K562 (cell line): ENCODE results near the gene SH3D21. TPM values are rescaled to one million over a fixed set of nuclear protein-coding genes. Genes with fewer than 3 reads are reported as not detected.
A peak's percentile ranks its signal among the peaks of the same experiment; 100 is the strongest.

ENCODE experiments used
- ARNT ChIP-seq, 2 experiments: fragments of 450-650 bp; IDR thresholded peaks; 2 replicates each; pipeline ENCODE4 v1.6.1; 2016; ENCODE audit warnings: mild to moderate bottlenecking in 1 of 2
- ATF7 ChIP-seq: fragments of 450-650 bp; IDR thresholded peaks from 2 replicates; pipeline ENCODE4 v1.7.1; 2014; ENCODE audit warnings: mild to moderate bottlenecking, moderate library complexity
- CHD1 ChIP-seq: fragments of 200-600 bp; sonication (generic); IDR thresholded peaks from one replicate; pipeline ENCODE4 v1.6.1; 2012; ENCODE audit warnings: mild to moderate bottlenecking, moderate library complexity, low read length, inconsistent platforms
- ETV6 ChIP-seq, 3 experiments: fragments of 150-350 bp in 1 of 3; sonication (generic) in 1 of 3; formaldehyde crosslinking in 1 of 3; IDR thresholded peaks; 2 replicates each; pipeline versions ENCODE4 v1.6.1 to v1.8.0; 2014 to 2022; ENCODE audit warnings: borderline replicate concordance in 2 of 3, low read depth in 2 of 3, antibody characterized with exemption in 1 of 3, low read length in 1 of 3, mild to moderate bottlenecking in 1 of 3, missing genetic modification reagents in 1 of 3
- HCFC1 ChIP-seq: IDR thresholded peaks from 2 replicates; pipeline ENCODE4 v1.6.1; 2012; ENCODE audit warnings: low read depth, low read length, improper control_type of control experiment
- MECOM ChIP-seq: fragments of 250-450 bp; sonication (Bioruptor Pico); IDR thresholded peaks from 2 replicates; pipeline ENCODE4 v1.8.0; 2022; ENCODE audit warnings: inconsistent platforms
- NFRKB ChIP-seq: fragments of 450-650 bp; IDR thresholded peaks from 2 replicates; pipeline ENCODE4 v1.6.1; 2016; ENCODE audit warnings: low read depth
- SMAD2 ChIP-seq: fragments of 150-350 bp; IDR thresholded peaks from 2 replicates; pipeline ENCODE4 v1.6.1; 2014; ENCODE audit warnings: low read depth, mild to moderate bottlenecking, low read length
- TEAD2 ChIP-seq: fragments of 450-650 bp; IDR thresholded peaks from 2 replicates; pipeline ENCODE4 v1.6.1; 2016; ENCODE audit warnings: missing genetic modification characterization, control low read depth, missing compliant biosample characterization
- YBX1 ChIP-seq: fragments of 450-650 bp; IDR thresholded peaks from 2 replicates; pipeline ENCODE4 v1.7.1; 2016; ENCODE audit warnings: mild to moderate bottlenecking
- ZBTB8A ChIP-seq: fragments of 450-650 bp; IDR thresholded peaks from 2 replicates; pipeline ENCODE4 v1.6.1; 2018; ENCODE audit warnings: mild to moderate bottlenecking, moderate library complexity; ENCODE audit not compliant: partially characterized antibody
- ZNF76 ChIP-seq: fragments of 250-450 bp; sonication (Bioruptor Pico); IDR thresholded peaks from 2 replicates; pipeline ENCODE4 v1.4.0; 2020; ENCODE audit warnings: mild to moderate bottlenecking, moderate library complexity, borderline replicate concordance
- polyA plus RNA-seq, 8 experiments: library from polyadenylated mRNA; depleted of rRNA in 4 of 8; stranded (reverse) in 5 of 8; unstranded in 3 of 8; fragments of >200 nt; fragmentation: Nextera tagmentation in 2 of 8; fragmentation: Illumina TruSeq in 1 of 8; extraction: Ambion mirVana in 2 of 8; extraction: Trizol in 1 of 8; gene quantifications; 2 replicates each; pipeline versions ENCODE4 v1.2.1 to v1.2.3, GENCODE V29; 2011 to 2014; ENCODE audit warnings: inconsistent platforms in 1 of 8, missing spikeins in 1 of 8
- total RNA-seq, 7 experiments: library from RNA; depleted of rRNA in 6 of 7; stranded (reverse); fragments of >200 nt in 6 of 7; fragmentation: Illumina TruSeq in 2 of 7; extraction: Trizol in 2 of 7; gene quantifications; 2 replicates each; pipeline versions ENCODE4 v1.2.1 to v1.2.3, GENCODE V29; 2011 to 2021; ENCODE audit warnings: low replicate concordance in 1 of 7
- TF ChIP-seq, protein P1 (sequence below), 2 experiments: fragments of 450-650 bp; conservative IDR thresholded peaks; 2 replicates each; pipeline ENCODE4 v1.6.1; 2017; ENCODE audit warnings: mild to moderate bottlenecking in 2 of 2, moderate library complexity in 2 of 2
- TF ChIP-seq, protein P2 (sequence below): fragments of 250-450 bp; sonication (Bioruptor Pico); IDR thresholded peaks from 2 replicates; pipeline ENCODE4 v1.4.0; 2020
- TF ChIP-seq, protein P3 (sequence below): fragments of 250-450 bp; sonication (Bioruptor Pico); IDR thresholded peaks from 2 replicates; pipeline ENCODE4 v1.9.0; 2021; ENCODE audit warnings: mild to moderate bottlenecking, inconsistent platforms
- TF ChIP-seq, protein P4 (sequence below): fragments of 200-800 bp; sonication (Bioruptor generic); IDR thresholded peaks from 2 replicates; pipeline ENCODE4 v1.6.1; 2017; ENCODE audit warnings: missing genetic modification characterization, missing compliant biosample characterization

The SH3D21 gene
- total and polyA plus RNA-seq, 9 of the 15 experiments (the other 6 are each of a cell fraction or from before 2014, with no cell fraction given): 0.01 to 4.7 (median 1.8) TPM

DNA sequence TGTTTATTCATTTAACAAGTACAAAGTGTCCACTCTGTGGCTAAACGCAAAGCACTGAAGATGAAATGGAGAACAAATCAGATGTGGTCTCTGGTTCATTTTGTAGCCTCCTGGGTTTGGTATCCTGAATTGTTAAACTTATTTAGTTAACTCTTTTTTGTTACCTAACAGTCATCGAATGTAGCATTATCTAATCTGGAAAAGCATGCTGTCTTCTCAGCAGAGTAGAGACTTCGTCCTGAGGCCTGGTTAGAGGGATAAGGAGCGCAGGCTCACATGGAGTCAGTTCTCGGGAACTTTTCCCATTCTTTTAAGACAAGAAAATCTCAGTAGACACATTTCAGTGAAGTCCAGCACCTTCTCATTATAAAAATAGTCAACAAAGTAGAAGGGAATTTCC lies 33.1 kb upstream of the SH3D21 start (continued):
- TF ChIP-seq YBX1: no peak
- no peak for TF ChIP-seq ETV6 (IDR thresholded peaks at IDR 0.05; ENCODE audit: borderline replicate concordance in 1 of 2, low read depth in 2 of 2, low read length in 1 of 2)
- no peak for TF ChIP-seq ETV6 (CRISPR knock-in tag; IDR thresholded peaks at IDR 0.05; ENCODE audit: borderline replicate concordance)
- TF ChIP-seq, protein P1, sequence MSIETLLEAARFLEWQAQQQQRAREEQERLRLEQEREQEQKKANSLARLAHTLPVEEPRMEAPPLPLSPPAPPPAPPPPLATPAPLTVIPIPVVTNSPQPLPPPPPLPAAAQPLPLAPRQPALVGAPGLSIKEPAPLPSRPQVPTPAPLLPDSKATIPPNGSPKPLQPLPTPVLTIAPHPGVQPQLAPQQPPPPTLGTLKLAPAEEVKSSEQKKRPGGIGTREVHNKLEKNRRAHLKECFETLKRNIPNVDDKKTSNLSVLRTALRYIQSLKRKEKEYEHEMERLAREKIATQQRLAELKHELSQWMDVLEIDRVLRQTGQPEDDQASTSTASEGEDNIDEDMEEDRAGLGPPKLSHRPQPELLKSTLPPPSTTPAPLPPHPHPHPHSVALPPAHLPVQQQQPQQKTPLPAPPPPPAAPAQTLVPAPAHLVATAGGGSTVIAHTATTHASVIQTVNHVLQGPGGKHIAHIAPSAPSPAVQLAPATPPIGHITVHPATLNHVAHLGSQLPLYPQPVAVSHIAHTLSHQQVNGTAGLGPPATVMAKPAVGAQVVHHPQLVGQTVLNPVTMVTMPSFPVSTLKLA (conservative IDR thresholded peaks at IDR 0.05): peak in 1 of 2 experiments; percentile 63; a peak in 3 of 4 replicates
- no peak for TF ChIP-seq SMAD2
- TF ChIP-seq, protein P2, sequence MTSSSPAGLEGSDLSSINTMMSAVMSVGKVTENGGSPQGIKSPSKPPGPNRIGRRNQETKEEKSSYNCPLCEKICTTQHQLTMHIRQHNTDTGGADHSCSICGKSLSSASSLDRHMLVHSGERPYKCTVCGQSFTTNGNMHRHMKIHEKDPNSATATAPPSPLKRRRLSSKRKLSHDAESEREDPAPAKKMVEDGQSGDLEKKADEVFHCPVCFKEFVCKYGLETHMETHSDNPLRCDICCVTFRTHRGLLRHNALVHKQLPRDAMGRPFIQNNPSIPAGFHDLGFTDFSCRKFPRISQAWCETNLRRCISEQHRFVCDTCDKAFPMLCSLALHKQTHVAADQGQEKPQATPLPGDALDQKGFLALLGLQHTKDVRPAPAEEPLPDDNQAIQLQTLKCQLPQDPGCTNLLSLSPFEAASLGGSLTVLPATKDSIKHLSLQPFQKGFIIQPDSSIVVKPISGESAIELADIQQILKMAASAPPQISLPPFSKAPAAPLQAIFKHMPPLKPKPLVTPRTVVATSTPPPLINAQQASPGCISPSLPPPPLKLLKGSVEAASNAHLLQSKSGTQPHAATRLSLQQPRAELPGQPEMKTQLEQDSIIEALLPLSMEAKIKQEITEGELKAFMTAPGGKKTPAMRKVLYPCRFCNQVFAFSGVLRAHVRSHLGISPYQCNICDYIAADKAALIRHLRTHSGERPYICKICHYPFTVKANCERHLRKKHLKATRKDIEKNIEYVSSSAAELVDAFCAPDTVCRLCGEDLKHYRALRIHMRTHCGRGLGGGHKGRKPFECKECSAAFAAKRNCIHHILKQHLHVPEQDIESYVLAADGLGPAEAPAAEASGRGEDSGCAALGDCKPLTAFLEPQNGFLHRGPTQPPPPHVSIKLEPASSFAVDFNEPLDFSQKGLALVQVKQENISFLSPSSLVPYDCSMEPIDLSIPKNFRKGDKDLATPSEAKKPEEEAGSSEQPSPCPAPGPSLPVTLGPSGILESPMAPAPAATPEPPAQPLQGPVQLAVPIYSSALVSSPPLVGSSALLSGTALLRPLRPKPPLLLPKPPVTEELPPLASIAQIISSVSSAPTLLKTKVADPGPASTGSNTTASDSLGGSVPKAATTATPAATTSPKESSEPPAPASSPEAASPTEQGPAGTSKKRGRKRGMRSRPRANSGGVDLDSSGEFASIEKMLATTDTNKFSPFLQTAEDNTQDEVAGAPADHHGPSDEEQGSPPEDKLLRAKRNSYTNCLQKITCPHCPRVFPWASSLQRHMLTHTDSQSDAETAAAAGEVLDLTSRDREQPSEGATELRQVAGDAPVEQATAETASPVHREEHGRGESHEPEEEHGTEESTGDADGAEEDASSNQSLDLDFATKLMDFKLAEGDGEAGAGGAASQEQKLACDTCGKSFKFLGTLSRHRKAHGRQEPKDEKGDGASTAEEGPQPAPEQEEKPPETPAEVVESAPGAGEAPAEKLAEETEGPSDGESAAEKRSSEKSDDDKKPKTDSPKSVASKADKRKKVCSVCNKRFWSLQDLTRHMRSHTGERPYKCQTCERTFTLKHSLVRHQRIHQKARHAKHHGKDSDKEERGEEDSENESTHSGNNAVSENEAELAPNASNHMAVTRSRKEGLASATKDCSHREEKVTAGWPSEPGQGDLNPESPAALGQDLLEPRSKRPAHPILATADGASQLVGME: no peak
- no peak for TF ChIP-seq NFRKB
- no peak for TF ChIP-seq CHD1
- no peak for TF ChIP-seq MECOM (CRISPR knock-in tag)
- TF ChIP-seq TEAD2: no peak
- TF ChIP-seq ARNT (IDR thresholded peaks at IDR 0.05): no peak
- TF ChIP-seq ATF7: no peak
- no peak for TF ChIP-seq ZNF76
- TF ChIP-seq ZBTB8A: no peak
- TF ChIP-seq, protein P3, sequence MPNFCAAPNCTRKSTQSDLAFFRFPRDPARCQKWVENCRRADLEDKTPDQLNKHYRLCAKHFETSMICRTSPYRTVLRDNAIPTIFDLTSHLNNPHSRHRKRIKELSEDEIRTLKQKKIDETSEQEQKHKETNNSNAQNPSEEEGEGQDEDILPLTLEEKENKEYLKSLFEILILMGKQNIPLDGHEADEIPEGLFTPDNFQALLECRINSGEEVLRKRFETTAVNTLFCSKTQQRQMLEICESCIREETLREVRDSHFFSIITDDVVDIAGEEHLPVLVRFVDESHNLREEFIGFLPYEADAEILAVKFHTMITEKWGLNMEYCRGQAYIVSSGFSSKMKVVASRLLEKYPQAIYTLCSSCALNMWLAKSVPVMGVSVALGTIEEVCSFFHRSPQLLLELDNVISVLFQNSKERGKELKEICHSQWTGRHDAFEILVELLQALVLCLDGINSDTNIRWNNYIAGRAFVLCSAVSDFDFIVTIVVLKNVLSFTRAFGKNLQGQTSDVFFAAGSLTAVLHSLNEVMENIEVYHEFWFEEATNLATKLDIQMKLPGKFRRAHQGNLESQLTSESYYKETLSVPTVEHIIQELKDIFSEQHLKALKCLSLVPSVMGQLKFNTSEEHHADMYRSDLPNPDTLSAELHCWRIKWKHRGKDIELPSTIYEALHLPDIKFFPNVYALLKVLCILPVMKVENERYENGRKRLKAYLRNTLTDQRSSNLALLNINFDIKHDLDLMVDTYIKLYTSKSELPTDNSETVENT (CRISPR knock-in tag): no peak
- TF ChIP-seq, protein P4, sequence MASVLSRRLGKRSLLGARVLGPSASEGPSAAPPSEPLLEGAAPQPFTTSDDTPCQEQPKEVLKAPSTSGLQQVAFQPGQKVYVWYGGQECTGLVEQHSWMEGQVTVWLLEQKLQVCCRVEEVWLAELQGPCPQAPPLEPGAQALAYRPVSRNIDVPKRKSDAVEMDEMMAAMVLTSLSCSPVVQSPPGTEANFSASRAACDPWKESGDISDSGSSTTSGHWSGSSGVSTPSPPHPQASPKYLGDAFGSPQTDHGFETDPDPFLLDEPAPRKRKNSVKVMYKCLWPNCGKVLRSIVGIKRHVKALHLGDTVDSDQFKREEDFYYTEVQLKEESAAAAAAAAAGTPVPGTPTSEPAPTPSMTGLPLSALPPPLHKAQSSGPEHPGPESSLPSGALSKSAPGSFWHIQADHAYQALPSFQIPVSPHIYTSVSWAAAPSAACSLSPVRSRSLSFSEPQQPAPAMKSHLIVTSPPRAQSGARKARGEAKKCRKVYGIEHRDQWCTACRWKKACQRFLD (CRISPR knock-in tag): no peak
- TF ChIP-seq HCFC1: no peak
